Breast epithelium (tissue), 3 donors: Measurements from ENCODE around the gene CYP26B1.

Experiments
- CTCF ChIP-seq, 3 donors: fragments of 450-650 bp; IDR thresholded peaks; one replicate each; pipeline ENCODE4 v1.5.1; 2016 to 2017; ENCODE audit warnings: antibody characterized with exemption in 3 of 3, mild to moderate bottlenecking in 3 of 3, moderate library complexity in 3 of 3
- POLR2AphosphoS5 ChIP-seq, 3 donors: sonication (generic); formaldehyde crosslinking; IDR thresholded peaks; one replicate each; pipeline ENCODE4 v1.6.1; 2017; ENCODE audit warnings: antibody characterized with exemption in 3 of 3

GRCh38 chr2:72193723-72194122 is 46.1 kb upstream of the CYP26B1 start:
- no peak for TF ChIP-seq POLR2AphosphoS5 (IDR thresholded peaks at IDR 0.05)
- no peak for TF ChIP-seq CTCF (IDR thresholded peaks at IDR 0.05)
